ENCODE data around the gene HS3ST4.

GRCh38 chr16:26129997-26130396, 438.2 kb downstream of the HS3ST4 start:
- TF ChIP-seq CTCF (IDR thresholded peaks at IDR 0.05) (no peak), POLR2AphosphoS5 (IDR thresholded peaks at IDR 0.05) (no peak), POLR2A (IDR thresholded peaks at IDR 0.05) (no peak), EP300 (IDR thresholded peaks at IDR 0.05) (no peak)

Data from stomach (tissue), 4 donors.